ENCODE measurements around the gene ZNF616. TPM values are rescaled to one million over a fixed set of nuclear protein-coding genes. Genes with fewer than 3 reads are reported as not detected.

Gene ZNF616
- total RNA-seq, 4 donors from 2014 or later: 7.8 to 12.6 (median 9.8) TPM

- WGBS, 2 donors: 94 to 99% methylated on average over 3 of the region's 3 CpGs
- no peak for DNase-seq (ENCODE audit: low spot score in 2 of 2)
- H3K4me3 ChIP-seq (ENCODE audit: low read depth, poor library complexity, severe bottlenecking): no peak overlapping the region
- TF ChIP-seq POLR2A (IDR thresholded peaks at IDR 0.05) (no peak), CTCF (IDR thresholded peaks at IDR 0.05) (no peak)
- intact Hi-C loops (cut with DNase I; ENCODE audit: low total_unique reads): no loop called here
These were observed 19.5 kb downstream of the ZNF616 start for GRCh38 chr19:52120286-52120685.

GRCh38 chr19:52115526-52116053, 24.1 kb downstream of the ZNF616 start:
- intact Hi-C loops (cut with DNase I; ENCODE audit: low total_unique reads): no loop called here

GRCh38 chr19:52114691-52115090, 25.0 kb downstream of the ZNF616 start:
- intact Hi-C loops (cut with DNase I; ENCODE audit: low total_unique reads): no loop called here
- no peak for DNase-seq (ENCODE audit: low spot score in 2 of 2)
- no peak for TF ChIP-seq POLR2A (IDR thresholded peaks at IDR 0.05)
- no peak for TF ChIP-seq CTCF (IDR thresholded peaks at IDR 0.05)
- WGBS, 2 donors: 96 to 99% methylated on average over 5 of the region's 5 CpGs
- no peak overlapping the region for H3K4me3 ChIP-seq (ENCODE audit: low read depth, poor library complexity, severe bottlenecking)

More at GRCh38 chr19:52115526-52116053, 24.1 kb downstream of the ZNF616 start:
- H3K4me3 ChIP-seq (ENCODE audit: low read depth, poor library complexity, severe bottlenecking): no peak overlapping the region
- no peak for DNase-seq (ENCODE audit: low spot score in 2 of 2)
- TF ChIP-seq CTCF (IDR thresholded peaks at IDR 0.05) (no peak), POLR2A (IDR thresholded peaks at IDR 0.05) (no peak)
- WGBS, 2 donors: 95 to 97% methylated on average over 12 of the region's 12 CpGs

- intact Hi-C loops (cut with DNase I; ENCODE audit: low total_unique reads): no loop called here
- WGBS, 2 donors: 87 to 90% methylated on average over 3 of the region's 3 CpGs
- no peak for DNase-seq (ENCODE audit: low spot score in 2 of 2)
- TF ChIP-seq POLR2A (IDR thresholded peaks at IDR 0.05) (no peak), CTCF (IDR thresholded peaks at IDR 0.05) (no peak)
- no peak overlapping the region for H3K4me3 ChIP-seq (ENCODE audit: low read depth, poor library complexity, severe bottlenecking)
These were observed 27.1 kb downstream of the ZNF616 start for GRCh38 chr19:52112624-52113023.

GRCh38 chr19:52110780-52111179, 29.0 kb downstream of the ZNF616 start:
- H3K4me3 ChIP-seq (ENCODE audit: low read depth, poor library complexity, severe bottlenecking): no peak overlapping the region
- intact Hi-C loops (cut with DNase I; ENCODE audit: low total_unique reads): no loop called here
- no peak for DNase-seq (ENCODE audit: low spot score in 2 of 2)
- WGBS, 2 donors: 94 to 99% methylated on average over 6 of the region's 6 CpGs
- TF ChIP-seq POLR2A (IDR thresholded peaks at IDR 0.05) (no peak), CTCF (IDR thresholded peaks at IDR 0.05) (no peak)

GRCh38 chr19:52102782-52103181, 37.0 kb downstream of the ZNF616 start:
- intact Hi-C loops (cut with DNase I; ENCODE audit: low total_unique reads): no loop called here
- no peak for DNase-seq (ENCODE audit: low spot score in 2 of 2)
- WGBS, 2 donors: 96% methylated on average over 1 of the region's 1 CpG
- no peak for TF ChIP-seq POLR2A (IDR thresholded peaks at IDR 0.05)
- no peak for TF ChIP-seq CTCF (IDR thresholded peaks at IDR 0.05)
- H3K4me3 ChIP-seq (ENCODE audit: low read depth, poor library complexity, severe bottlenecking): no peak overlapping the region

All from lower leg skin (tissue), 4 donors.